ENCODE data around the gene CHRNA1.

Gene CHRNA1

GRCh38 chr2:174764280-174765255, at the start of gene CHRNA1:
Gene CHRNA1 (minus strand): TSS chr2:174764472. CDS start chr2:174764394, 78 bp downstream.
- DNase-seq, result no peak

GRCh38 chr2:174812037-174812436, 47.8 kb upstream of the CHRNA1 start:
- DNase-seq, result no peak

- DNase-seq, result no peak
Measured at GRCh38 chr2:174807931-174808330, 43.7 kb upstream of the CHRNA1 start.

GRCh38 chr2:174805803-174806202, 41.5 kb upstream of the CHRNA1 start:
- DNase-seq, result no peak

- DNase-seq, result no peak
Measured at GRCh38 chr2:174802459-174802858, 38.2 kb upstream of the CHRNA1 start.

- no peak for DNase-seq
Measured at GRCh38 chr2:174800436-174801205, 36.3 kb upstream of the CHRNA1 start.

GRCh38 chr2:174798801-174799200, 34.5 kb upstream of the CHRNA1 start:
- no peak for DNase-seq

GRCh38 chr2:174797781-174798276, 33.6 kb upstream of the CHRNA1 start:
- no peak for DNase-seq

- DNase-seq, result no peak
Measured at GRCh38 chr2:174796319-174796771, 32.1 kb upstream of the CHRNA1 start.

GRCh38 chr2:174794851-174795374, 30.6 kb upstream of the CHRNA1 start:
- no peak for DNase-seq

- no peak for DNase-seq
Measured at GRCh38 chr2:174792309-174793025, 28.2 kb upstream of the CHRNA1 start.

GRCh38 chr2:174791746-174792280, 27.5 kb upstream of the CHRNA1 start:
- DNase-seq, result no peak

GRCh38 chr2:174791020-174791419, 26.7 kb upstream of the CHRNA1 start:
- no peak for DNase-seq

GRCh38 chr2:174789001-174789400, 24.7 kb upstream of the CHRNA1 start:
- no peak for DNase-seq

- DNase-seq, result no peak
Measured at GRCh38 chr2:174788291-174788929, 24.1 kb upstream of the CHRNA1 start.

- no peak for DNase-seq
Measured at GRCh38 chr2:174787487-174788205, 23.4 kb upstream of the CHRNA1 start.

GRCh38 chr2:174786066-174786725, 21.9 kb upstream of the CHRNA1 start:
- DNase-seq, result no peak

- no peak for DNase-seq
Measured at GRCh38 chr2:174785481-174785880, 21.2 kb upstream of the CHRNA1 start.

GRCh38 chr2:174784909-174785308, 20.6 kb upstream of the CHRNA1 start:
- no peak for DNase-seq

- DNase-seq, result no peak
Measured at GRCh38 chr2:174784316-174784715, 20.0 kb upstream of the CHRNA1 start.

All from NCI-H526 treated with DMSO at 0.1 percent for 48 hours (cell line).